AG10803 (cell line): ENCODE results near the gene PNPLA3.

ENCODE experiments used
- DNase-seq: peaks from one replicate; pipeline ENCODE4 v3.0.0; 2010; ENCODE audit warnings: low read depth
- H3K4me3 ChIP-seq: 2 replicates; pipeline ENCODE4 v1.5.1; 2011; ENCODE audit warnings: mild to moderate bottlenecking, low read length, control low read depth
- TF ChIP-seq, protein P1 (sequence below): conservative IDR thresholded peaks from 2 replicates; pipeline ENCODE4 v1.5.1; 2011; ENCODE audit warnings: mild to moderate bottlenecking, low read length, control low read depth, inconsistent platforms

The PNPLA3 gene

GRCh38 chr22:43953988-43954785 is 30.6 kb downstream of the PNPLA3 start:
- no peak for DNase-seq
- TF ChIP-seq, protein P1, sequence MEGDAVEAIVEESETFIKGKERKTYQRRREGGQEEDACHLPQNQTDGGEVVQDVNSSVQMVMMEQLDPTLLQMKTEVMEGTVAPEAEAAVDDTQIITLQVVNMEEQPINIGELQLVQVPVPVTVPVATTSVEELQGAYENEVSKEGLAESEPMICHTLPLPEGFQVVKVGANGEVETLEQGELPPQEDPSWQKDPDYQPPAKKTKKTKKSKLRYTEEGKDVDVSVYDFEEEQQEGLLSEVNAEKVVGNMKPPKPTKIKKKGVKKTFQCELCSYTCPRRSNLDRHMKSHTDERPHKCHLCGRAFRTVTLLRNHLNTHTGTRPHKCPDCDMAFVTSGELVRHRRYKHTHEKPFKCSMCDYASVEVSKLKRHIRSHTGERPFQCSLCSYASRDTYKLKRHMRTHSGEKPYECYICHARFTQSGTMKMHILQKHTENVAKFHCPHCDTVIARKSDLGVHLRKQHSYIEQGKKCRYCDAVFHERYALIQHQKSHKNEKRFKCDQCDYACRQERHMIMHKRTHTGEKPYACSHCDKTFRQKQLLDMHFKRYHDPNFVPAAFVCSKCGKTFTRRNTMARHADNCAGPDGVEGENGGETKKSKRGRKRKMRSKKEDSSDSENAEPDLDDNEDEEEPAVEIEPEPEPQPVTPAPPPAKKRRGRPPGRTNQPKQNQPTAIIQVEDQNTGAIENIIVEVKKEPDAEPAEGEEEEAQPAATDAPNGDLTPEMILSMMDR, result no peak

DNA sequence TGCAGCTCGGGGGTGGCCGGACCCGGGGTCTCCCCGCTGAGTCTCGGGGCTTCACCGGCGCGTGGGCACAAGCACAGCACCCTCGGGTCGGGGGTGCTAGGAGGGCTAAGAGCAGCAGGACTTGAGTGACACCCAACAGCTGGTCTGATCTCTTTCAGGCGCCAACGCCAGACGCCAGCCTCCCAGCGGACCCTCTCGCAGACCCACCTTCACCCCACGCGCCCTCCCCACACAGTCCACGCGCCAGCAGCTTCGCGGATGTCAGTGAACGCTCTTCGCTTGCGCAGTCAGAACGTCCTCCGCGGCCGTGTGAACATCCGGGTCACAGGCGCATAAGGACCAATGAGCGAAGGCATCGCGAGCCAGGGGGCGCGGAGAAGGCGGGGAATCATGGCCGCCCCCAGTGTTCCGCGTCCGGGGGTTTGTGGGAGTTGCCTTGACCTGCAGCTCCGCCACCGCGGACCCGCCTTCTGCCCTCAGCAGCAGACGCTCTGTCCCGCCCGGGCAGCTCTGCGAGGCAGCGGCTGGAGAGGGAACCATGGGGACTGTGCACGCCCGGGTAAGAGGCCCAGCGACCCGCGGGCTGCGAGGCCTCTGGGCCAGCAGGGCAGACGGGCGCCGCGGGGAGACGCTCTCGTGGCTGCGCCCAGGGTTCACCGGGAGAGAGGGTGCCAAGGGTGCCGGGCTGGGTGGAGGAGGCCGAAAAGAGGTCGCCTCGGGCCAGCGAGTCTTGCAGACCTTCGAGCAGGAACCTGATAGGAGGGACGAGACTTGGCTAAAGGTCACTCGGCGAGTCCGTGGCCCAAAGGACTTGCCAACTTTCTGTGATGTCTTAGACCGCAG is 31.7 kb downstream of the PNPLA3 start, which contains the start of gene SAMM50:
Gene SAMM50, plus strand, starts transcription at position 403 of the 843 bp plus-strand sequence. Its CDS starts 136 bp downstream, at position 539.
- DNase-seq, result peak; percentile 88
- TF ChIP-seq, protein P1, result no peak
- peak within 1 kb of the TSS; percentile 95 for H3K4me3 ChIP-seq

More at GRCh38 chr22:43953988-43954785, 30.6 kb downstream of the PNPLA3 start:
- peak overlapping the region; percentile 95 for H3K4me3 ChIP-seq

GRCh38 chr22:43955883-43956782 is 32.5 kb downstream of the PNPLA3 start:
- DNase-seq, result peak; percentile 12
- TF ChIP-seq, protein P1, result no peak
- peak overlapping the region; percentile 95 for H3K4me3 ChIP-seq

- H3K4me3 ChIP-seq, result no peak overlapping the region; the same call in 1 of the 2 replicates
- TF ChIP-seq, protein P1, result no peak
- no peak for DNase-seq
Measured at GRCh38 chr22:43956805-43957463, 33.3 kb downstream of the PNPLA3 start.

- no peak for DNase-seq
- TF ChIP-seq, protein P1, result no peak
Measured at GRCh38 chr22:43957871-43958270, 34.3 kb downstream of the PNPLA3 start.

GRCh38 chr22:43964314-43964857 is 40.8 kb downstream of the PNPLA3 start:
- no peak overlapping the region for H3K4me3 ChIP-seq
- TF ChIP-seq, protein P1, result no peak
- no peak for DNase-seq

More at GRCh38 chr22:43957871-43958270, 34.3 kb downstream of the PNPLA3 start:
- H3K4me3 ChIP-seq, result no peak overlapping the region
